BLaER1 treated with 17β-estradiol and CSF1 and Interleukin-3, amounts not matched to agents 10 nM and 100 nM (cell line): ENCODE measurements around the gene VWA3A.
"Not testable (repeated sequence)": the region's sequence is repeated elsewhere in the genome, so short reads cannot be mapped to it uniquely, and the experiment has no call there.

Experiments
- H3K27ac ChIP-seq, 11 experiments: shearing (Covaris generic); formaldehyde crosslinking; 2 replicates each; pipeline ENCODE4 v1.8.1; 2022
- H3K27me3 ChIP-seq, 11 experiments: shearing (Covaris generic); formaldehyde crosslinking; 2 replicates each; pipeline ENCODE4 v1.8.1; 2022
- H3K36me3 ChIP-seq, 11 experiments: shearing (Covaris generic); formaldehyde crosslinking; 2 replicates each; pipeline ENCODE4 v1.8.1; 2022
- H3K4me1 ChIP-seq, 10 experiments: shearing (Covaris generic); formaldehyde crosslinking; 2 replicates each; pipeline ENCODE4 v1.8.1; 2022
- H3K4me2 ChIP-seq, 11 experiments: shearing (Covaris generic); formaldehyde crosslinking; 2 replicates each; pipeline ENCODE4 v1.8.1; 2022
- H3K4me3 ChIP-seq, 10 experiments: shearing (Covaris generic); formaldehyde crosslinking; 2 replicates each; pipeline ENCODE4 v1.8.1; 2022
- H3K9ac ChIP-seq, 11 experiments: shearing (Covaris generic); formaldehyde crosslinking; 2 replicates each; pipeline ENCODE4 v1.8.1; 2022
- H3K9me3 ChIP-seq, 11 experiments: shearing (Covaris generic); formaldehyde crosslinking; replicated peaks in 1 of 11; 2 replicates each; pipeline ENCODE4 v1.8.1; 2022
- H4K20me1 ChIP-seq, 11 experiments: shearing (Covaris generic); formaldehyde crosslinking; 2 replicates each; pipeline ENCODE4 v1.8.1; 2022
- Cebpa-rat ChIP-seq, 11 experiments: shearing (Covaris generic); IDR thresholded peaks; 2 replicates each; pipeline ENCODE4 v1.8.1; 2022

VWA3A gene

DNA sequence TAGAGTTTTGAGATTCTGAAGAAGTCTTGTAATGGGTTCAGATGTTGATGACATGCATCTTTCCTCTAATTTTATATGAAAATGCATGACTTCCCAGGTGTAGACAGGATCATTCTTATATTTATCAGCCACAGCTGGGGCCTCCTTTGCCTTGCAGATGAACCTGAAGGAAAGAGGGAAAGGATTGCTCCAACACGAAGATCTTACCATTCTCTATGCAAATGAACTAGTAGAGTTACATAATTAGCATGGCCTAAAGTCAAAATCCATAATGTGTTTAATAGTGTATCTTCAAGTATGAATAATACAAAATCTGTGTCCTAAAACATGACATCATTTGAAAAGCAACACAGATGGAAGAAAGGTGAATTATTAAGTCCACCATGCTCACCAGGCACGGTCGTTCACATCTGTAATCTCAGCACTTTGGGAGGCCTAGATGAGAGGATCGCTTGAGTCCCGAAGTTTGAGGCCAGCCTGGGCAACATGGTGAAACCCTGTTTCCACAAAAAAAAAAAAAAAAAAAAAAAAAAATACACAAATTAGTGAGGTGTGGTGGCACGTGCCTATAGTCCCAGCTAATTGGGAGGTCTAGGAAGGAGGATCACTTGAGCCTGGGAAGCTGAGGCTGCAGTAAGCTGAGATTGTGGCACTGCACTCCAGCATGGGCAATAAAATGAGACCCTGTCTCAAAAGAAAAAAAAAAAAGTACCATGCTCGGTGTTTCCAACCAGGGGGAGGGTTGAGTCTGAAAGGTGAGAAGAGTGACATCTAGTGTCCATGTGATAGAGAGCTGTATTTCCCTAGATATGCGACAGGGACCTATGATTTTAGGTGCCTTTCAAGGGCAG lies 6.3 kb downstream of the VWA3A start:
- Histone ChIP-seq H3K4me3 (no peak overlapping the region), H3K9ac (no peak overlapping the region; a peak in 1 of 22 replicates), H3K9me3 (no peaks in the 10 kb centered on the region), H3K4me2 (peak overlapping the region in 7 of 11 experiments; percentile 2 to 60 (median 38); a peak in 8 of 22 replicates), H3K27ac (no peak overlapping the region), H3K4me1 (no peaks in the 10 kb centered on the region), H4K20me1 (no peaks in the 10 kb centered on the region), H3K27me3 (no peaks in the 10 kb centered on the region), H3K36me3 (no peaks in the 10 kb centered on the region)
- TF ChIP-seq Cebpa-rat (IDR thresholded peaks at IDR 0.05), result no peak

- no peak for TF ChIP-seq Cebpa-rat (IDR thresholded peaks at IDR 0.05)
- Histone ChIP-seq H4K20me1 (no peaks in the 10 kb centered on the region), H3K36me3 (no peaks in the 10 kb centered on the region), H3K9ac (no peak overlapping the region), H3K4me2 (peak overlapping the region in 1 of 11 experiments; percentile 60; a peak in 2 of 22 replicates), H3K4me3 (no peak overlapping the region), H3K27ac (no peak overlapping the region), H3K9me3 (no peaks in the 10 kb centered on the region), H3K27me3 (no peaks in the 10 kb centered on the region), H3K4me1 (no peaks in the 10 kb centered on the region)
Measured at GRCh38 chr16:22099256-22099975, 7.1 kb downstream of the VWA3A start.

GRCh38 chr16:22103441-22103840 lies 11.1 kb downstream of the VWA3A start:
- Histone ChIP-seq H4K20me1 (no peaks in the 10 kb centered on the region), H3K4me1 (no peaks in the 10 kb centered on the region), H3K36me3 (no peaks in the 10 kb centered on the region), H3K27ac (no peak overlapping the region), H3K27me3 (no peaks in the 10 kb centered on the region), H3K4me3 (no peak overlapping the region), H3K4me2 (no peak overlapping the region), H3K9ac (no peak overlapping the region), H3K9me3 (no peaks in the 10 kb centered on the region)
- TF ChIP-seq Cebpa-rat (IDR thresholded peaks at IDR 0.05), result no peak

DNA sequence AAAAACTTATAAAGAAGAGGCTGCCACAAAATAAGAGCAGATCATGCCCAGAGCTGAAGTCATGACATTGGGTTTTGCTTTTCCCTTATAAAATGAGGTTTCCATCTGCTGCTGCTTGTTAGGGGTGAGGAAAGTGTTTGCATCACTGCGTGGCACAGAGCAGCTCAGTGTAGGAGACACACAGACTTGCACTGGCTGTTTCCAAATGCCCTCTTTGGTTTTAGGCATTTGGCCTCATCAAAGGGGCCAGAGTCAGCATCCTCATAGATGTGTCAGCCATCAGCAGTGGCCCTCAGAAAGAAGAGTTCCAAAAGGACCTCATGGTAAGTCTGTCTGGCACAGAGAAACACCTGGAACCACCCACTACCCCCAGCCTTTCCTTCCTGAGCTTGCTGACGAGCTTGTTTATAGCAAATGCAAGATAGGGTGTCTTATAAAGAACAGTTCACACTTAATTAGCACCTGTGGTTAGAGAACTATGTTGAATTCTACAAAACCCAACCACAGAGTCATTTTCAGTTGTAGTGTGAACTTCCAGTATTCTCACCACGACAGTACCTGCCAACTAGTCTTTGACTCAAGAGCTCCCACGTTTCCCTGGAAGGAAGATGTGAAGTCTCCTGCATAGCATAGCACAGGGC lies 17.0 kb downstream of the VWA3A start:
- no peak for TF ChIP-seq Cebpa-rat (IDR thresholded peaks at IDR 0.05)
- Histone ChIP-seq H3K27me3 (no peaks in the 10 kb centered on the region), H4K20me1 (no peaks in the 10 kb centered on the region), H3K36me3 (no peaks in the 10 kb centered on the region), H3K4me1 (peaks cover 0 to 25% (median 9%) of the 10 kb centered on the region in 10 experiments; a peak in 12 of 20 replicates), H3K4me3 (no peak overlapping the region), H3K4me2 (peak overlapping the region in 7 of 11 experiments; percentile 3 to 58 (median 25); a peak in 9 of 22 replicates), H3K27ac (no peak overlapping the region), H3K9ac (no peak overlapping the region), H3K9me3 (no peaks in the 10 kb centered on the region)

GRCh38 chr16:22111629-22112028 lies 19.3 kb downstream of the VWA3A start:
- not testable (repeated sequence) for H3K4me2 ChIP-seq, H3K9ac ChIP-seq, H4K20me1 ChIP-seq, H3K36me3 ChIP-seq, H3K27me3 ChIP-seq, H3K4me3 ChIP-seq, H3K27ac ChIP-seq, H3K9me3 ChIP-seq
- peaks cover 0 to 25% (median 9%) of the 10 kb centered on the region in 10 experiments; a peak in 12 of 20 replicates for H3K4me1 ChIP-seq

GRCh38 chr16:22116095-22116700 lies 23.9 kb downstream of the VWA3A start:
- Histone ChIP-seq H3K4me2 (no peak overlapping the region), H3K4me3 (no peak overlapping the region), H3K27ac (no peak overlapping the region), H3K36me3 (no peaks in the 10 kb centered on the region), H3K9me3 (no peaks in the 10 kb centered on the region), H3K9ac (no peak overlapping the region), H3K27me3 (no peaks in the 10 kb centered on the region), H4K20me1 (no peaks in the 10 kb centered on the region), H3K4me1 (peaks cover 0 to 5% (median 2%) of the 10 kb centered on the region in 10 experiments; a peak in 9 of 20 replicates)
- no peak for TF ChIP-seq Cebpa-rat (IDR thresholded peaks at IDR 0.05)

DNA sequence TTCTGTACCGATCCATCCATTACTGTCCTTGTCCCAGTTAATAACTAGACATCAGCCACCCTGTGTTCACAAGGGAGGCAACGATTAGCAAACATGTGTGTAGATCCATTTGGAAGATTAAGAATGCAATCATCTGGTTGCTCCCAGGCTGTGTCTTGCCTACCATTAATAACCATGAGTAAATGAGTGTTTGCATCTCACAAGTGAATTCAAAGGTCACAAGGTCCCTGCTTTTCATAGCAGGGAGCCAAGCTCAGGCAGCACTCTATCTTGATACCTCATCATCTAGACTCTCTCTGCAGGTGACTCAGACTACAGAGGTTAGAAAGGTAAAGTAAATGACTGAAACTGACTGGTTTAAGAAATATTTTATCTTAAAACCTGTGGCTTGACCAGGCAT lies 25.3 kb downstream of the VWA3A start:
- Histone ChIP-seq H3K4me3 (no peak overlapping the region), H3K27me3 (no peaks in the 10 kb centered on the region), H3K9ac (no peak overlapping the region), H3K9me3 (no peaks in the 10 kb centered on the region), H4K20me1 (no peaks in the 10 kb centered on the region), H3K4me2 (no peak overlapping the region), H3K27ac (no peak overlapping the region), H3K4me1 (peaks cover 1 to 4% (median 3%) of the 10 kb centered on the region in 10 experiments), H3K36me3 (no peaks in the 10 kb centered on the region)
- TF ChIP-seq Cebpa-rat (IDR thresholded peaks at IDR 0.05), result no peak

DNA sequence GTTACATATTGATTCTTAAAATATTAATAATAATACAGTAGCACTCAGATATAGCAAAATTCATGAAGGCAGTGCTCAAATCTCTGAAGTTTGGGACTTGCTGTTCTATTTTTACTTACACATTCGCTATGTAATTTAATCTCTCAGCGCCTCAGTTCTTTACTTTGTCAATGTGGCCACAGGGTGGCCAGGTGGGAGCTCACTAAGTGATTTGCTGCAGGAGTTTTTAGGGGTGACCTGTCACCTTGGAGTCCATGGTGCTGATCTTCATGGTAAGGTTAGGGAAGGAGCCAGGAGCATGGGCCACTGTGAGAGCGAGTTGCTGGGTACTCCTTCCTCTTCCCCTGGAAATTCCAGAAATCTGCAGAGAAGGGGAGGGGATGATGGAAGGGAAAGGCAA lies 28.1 kb downstream of the VWA3A start:
- Histone ChIP-seq H3K36me3 (no peaks in the 10 kb centered on the region), H3K27me3 (no peaks in the 10 kb centered on the region), H3K9ac (no peak overlapping the region), H3K4me2 (no peak overlapping the region), H3K27ac (no peak overlapping the region), H3K9me3 (no peaks in the 10 kb centered on the region), H3K4me3 (no peak overlapping the region), H4K20me1 (no peaks in the 10 kb centered on the region), H3K4me1 (peaks cover 16 to 19% (median 18%) of the 10 kb centered on the region in 10 experiments)
- no peak for TF ChIP-seq Cebpa-rat (IDR thresholded peaks at IDR 0.05)

DNA sequence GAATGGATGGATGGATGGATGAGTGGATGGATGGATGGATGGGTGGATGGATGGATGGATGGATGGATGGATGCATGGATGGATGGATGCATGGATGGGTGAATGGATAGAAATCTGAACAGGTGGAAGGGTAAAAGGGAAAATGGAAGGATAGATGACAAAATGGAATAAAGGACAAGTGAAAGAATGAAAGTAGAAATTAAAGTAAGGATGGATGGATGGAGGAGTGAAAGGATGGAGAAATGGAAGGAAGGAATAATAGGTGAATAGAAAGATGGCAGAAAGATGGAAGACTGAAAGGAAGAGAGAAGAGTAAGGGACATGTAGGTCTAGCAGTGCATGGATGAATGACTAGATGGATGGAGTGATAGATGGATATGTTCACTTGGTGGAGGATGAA lies 29.9 kb downstream of the VWA3A start:
- no peaks in the 10 kb centered on the region for H4K20me1 ChIP-seq
- no peaks in the 10 kb centered on the region for H3K27me3 ChIP-seq
- H3K27ac ChIP-seq, result no peak overlapping the region
- H3K9ac ChIP-seq, result no peak overlapping the region
- H3K36me3 ChIP-seq, result no peaks in the 10 kb centered on the region
- peaks cover 16 to 19% (median 18%) of the 10 kb centered on the region in 10 experiments for H3K4me1 ChIP-seq
- no peak for TF ChIP-seq Cebpa-rat (IDR thresholded peaks at IDR 0.05)
- no peak overlapping the region for H3K4me3 ChIP-seq
- H3K4me2 ChIP-seq, result peak overlapping the region in 8 of 11 experiments; percentile 41 to 81 (median 76); a peak in 14 of 22 replicates
- no peaks in the 10 kb centered on the region for H3K9me3 ChIP-seq
